Thyroid gland (tissue), 4 donors: ENCODE results near the gene BRINP1. TPM values are rescaled to one million over a fixed set of nuclear protein-coding genes. Genes with fewer than 3 reads are reported as not detected.

Source experiments
- DNase-seq, 2 donors: peaks; one replicate each; pipeline ENCODE4 v3.0.0-alpha.2; 2019
- H3K27ac ChIP-seq, 3 donors: fragments of 200-600 bp; sonication (generic); 1 replicate in 2 of 3; 2 replicates in 1 of 3; pipeline ENCODE4 v1.5.1; 2016 to 2019; ENCODE audit warnings: mild to moderate bottlenecking in 1 of 3, moderate library complexity in 1 of 3
- H3K27me3 ChIP-seq: fragments of 200-600 bp; sonication (generic); one replicate; pipeline ENCODE4 v1.5.1; 2019
- H3K36me3 ChIP-seq, 2 donors: fragments of 200-600 bp; sonication (generic); one replicate each; pipeline ENCODE4 v1.5.1; 2016 to 2019
- H3K4me1 ChIP-seq, 2 donors: fragments of 200-600 bp; sonication (generic); one replicate each; pipeline ENCODE4 v1.5.1; 2017 to 2019
- H3K4me3 ChIP-seq, 3 donors: fragments of 200-600 bp; sonication (generic); replicated peaks in 1 of 3; 1 replicate in 2 of 3; 2 replicates in 1 of 3; pipeline ENCODE4 v1.5.1; 2016; ENCODE audit warnings: mild to moderate bottlenecking in 1 of 3
- H3K9me3 ChIP-seq: fragments of 200-600 bp; sonication (generic); one replicate; pipeline ENCODE4 v1.5.1; 2017
- CTCF ChIP-seq, 6 experiments: fragments of 200-600 bp in 3 of 6; fragments of 450-650 bp in 3 of 6; sonication (generic) in 3 of 6; IDR thresholded peaks; one replicate each; pipeline ENCODE4 v1.5.1; 2016 to 2019; ENCODE audit warnings: antibody characterized with exemption in 6 of 6, mild to moderate bottlenecking in 2 of 6, inconsistent platforms in 1 of 6, moderate library complexity in 1 of 6
- POLR2A ChIP-seq, 2 donors: fragments of 450-650 bp; IDR thresholded peaks; one replicate each; pipeline ENCODE4 v1.6.1; 2017; ENCODE audit warnings: antibody characterized with exemption in 2 of 2, mild to moderate bottlenecking in 2 of 2, moderate library complexity in 1 of 2
- WGBS, 2 donors: methylation state at CpG; one replicate each; pipeline ENCODE4 v1.1.5; 2017; 5-methylcytosine and 5-hydroxymethylcytosine counted together
- intact Hi-C: fragments of 100-400 bp; cut with DNase I; formaldehyde crosslinking; loops from one replicate; pipeline ENCODE4 v1.15.1; 2023
- total RNA-seq, 4 donors: library from RNA; depleted of rRNA; stranded (reverse); fragments of >200 nt; gene quantifications; one replicate each; pipeline ENCODE4 v1.2.3, GENCODE V29; 2016

Gene BRINP1
- total RNA-seq, 4 donors from 2014 or later: 0.67 to 1.1 (median 0.93) TPM; not detected in 1

GRCh38 chr9:119240546-119240945 lies 128.7 kb downstream of the BRINP1 start:
- intact Hi-C loops: no loop called here
- H3K4me1 ChIP-seq: no peaks in the 10 kb centered on the region
- DNase-seq: no peak
- no peak for TF ChIP-seq POLR2A (IDR thresholded peaks at IDR 0.05)
- H3K4me3 ChIP-seq: no peak overlapping the region
- no peaks in the 10 kb centered on the region for H3K36me3 ChIP-seq
- 81 to 86% methylated on average over 4 of the region's 4 CpGs for WGBS, 2 donors
- H3K27ac ChIP-seq: no peak overlapping the region
- H3K27me3 ChIP-seq: no peaks in the 10 kb centered on the region
- no peaks in the 10 kb centered on the region for H3K9me3 ChIP-seq

GRCh38 chr9:119234636-119235035 lies 134.6 kb downstream of the BRINP1 start:
- H3K4me3 ChIP-seq: no peak overlapping the region
- intact Hi-C loops: no loop called here
- H3K9me3 ChIP-seq: no peaks in the 10 kb centered on the region
- H3K27me3 ChIP-seq: no peaks in the 10 kb centered on the region
- WGBS, 2 donors: 79 to 89% methylated on average over 1 of the region's 1 CpG
- H3K36me3 ChIP-seq: no peaks in the 10 kb centered on the region
- TF ChIP-seq POLR2A (IDR thresholded peaks at IDR 0.05): no peak
- no peak for TF ChIP-seq CTCF (IDR thresholded peaks at IDR 0.05)
- no peak overlapping the region for H3K27ac ChIP-seq
- DNase-seq: no peak
- no peaks in the 10 kb centered on the region for H3K4me1 ChIP-seq

DNA sequence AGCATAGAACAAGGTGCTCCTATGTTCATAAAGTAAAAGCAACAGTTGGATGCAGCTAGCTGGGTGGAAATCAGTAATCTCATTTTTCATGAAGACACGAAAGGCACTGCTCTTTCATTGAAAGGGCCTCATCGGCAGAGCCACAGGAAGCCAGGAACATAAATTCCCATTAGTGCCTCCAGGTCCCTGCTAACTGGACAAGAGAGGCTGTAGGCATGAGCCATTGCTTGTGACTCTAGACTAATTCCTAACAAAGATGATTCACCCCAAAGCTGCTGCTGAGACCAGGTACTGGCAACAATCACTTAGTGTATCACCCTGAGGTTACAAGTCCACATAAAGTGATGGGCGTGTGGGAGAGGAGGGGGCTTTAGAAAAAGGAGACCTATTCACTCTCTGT lies 141.8 kb downstream of the BRINP1 start:
- TF ChIP-seq CTCF (IDR thresholded peaks at IDR 0.05): no peak
- TF ChIP-seq POLR2A (IDR thresholded peaks at IDR 0.05): no peak
- Histone ChIP-seq H3K27ac (no peak overlapping the region), H3K36me3 (no peaks in the 10 kb centered on the region), H3K9me3 (no peaks in the 10 kb centered on the region), H3K4me3 (no peak overlapping the region), H3K4me1 (no peaks in the 10 kb centered on the region), H3K27me3 (no peaks in the 10 kb centered on the region)
- no peak for DNase-seq
- intact Hi-C loops: no loop called here
- WGBS, 2 donors: 87 to 88% methylated on average over 3 of the region's 3 CpGs

- Histone ChIP-seq H3K4me3 (no peak overlapping the region), H3K27ac (no peak overlapping the region), H3K36me3 (no peaks in the 10 kb centered on the region), H3K9me3 (no peaks in the 10 kb centered on the region), H3K27me3 (no peaks in the 10 kb centered on the region), H3K4me1 (no peaks in the 10 kb centered on the region)
- DNase-seq: no peak
- intact Hi-C loops: no loop called here
- TF ChIP-seq POLR2A (IDR thresholded peaks at IDR 0.05) (no peak), CTCF (IDR thresholded peaks at IDR 0.05) (no peak)
- WGBS, 2 donors: 72 to 81% methylated on average over 2 of the region's 2 CpGs
These were observed 144.8 kb downstream of the BRINP1 start for GRCh38 chr9:119224431-119224830.

- H3K9me3 ChIP-seq: no peaks in the 10 kb centered on the region
- H3K27ac ChIP-seq: no peak overlapping the region
- no peaks in the 10 kb centered on the region for H3K4me1 ChIP-seq
- intact Hi-C loops: no loop called here
- TF ChIP-seq CTCF (IDR thresholded peaks at IDR 0.05): no peak
- TF ChIP-seq POLR2A (IDR thresholded peaks at IDR 0.05): no peak
- no peak overlapping the region for H3K4me3 ChIP-seq
- WGBS, 2 donors: 80 to 84% methylated on average over 4 of the region's 4 CpGs
- H3K27me3 ChIP-seq: no peaks in the 10 kb centered on the region
- no peaks in the 10 kb centered on the region for H3K36me3 ChIP-seq
- DNase-seq: no peak
These were observed 148.0 kb downstream of the BRINP1 start for GRCh38 chr9:119221276-119221675.

- no peaks in the 10 kb centered on the region for H3K36me3 ChIP-seq
- no peaks in the 10 kb centered on the region for H3K27me3 ChIP-seq
- H3K9me3 ChIP-seq: no peaks in the 10 kb centered on the region
- DNase-seq: no peak
- intact Hi-C loops: no loop called here
- WGBS, 2 donors: 65 to 85% methylated on average over 7 of the region's 7 CpGs
- H3K4me3 ChIP-seq: no peak overlapping the region
- no peak for TF ChIP-seq POLR2A (IDR thresholded peaks at IDR 0.05)
- no peak for TF ChIP-seq CTCF (IDR thresholded peaks at IDR 0.05)
- no peaks in the 10 kb centered on the region for H3K4me1 ChIP-seq
- no peak overlapping the region for H3K27ac ChIP-seq
These were observed 150.9 kb downstream of the BRINP1 start for GRCh38 chr9:119218293-119218692.
